IMR-90 (cell line): Measurements from ENCODE around the gene CREB3L1. TPM values are rescaled to one million over a fixed set of nuclear protein-coding genes. Genes with fewer than 3 reads are reported as not detected.

Source experiments
- ATAC-seq: fragments of 200-7000 bp; cut with Tn5 transposase; 2 replicates; pipeline ENCODE4 v1.9.1; 2020; ENCODE audit warnings: low read depth, mild to moderate bottlenecking, moderate library complexity
- BruUV-seq: library from RNA; stranded (reverse); fragments of 400-500 nt; replicated peaks from 2 replicates; lab custom pipeline; 2021; lab: Mats Ljungman, UMichigan
- CTCF ChIA-PET: fragments of 300-600 bp; formaldehyde crosslinking; extraction: SDS; loops from one replicate; lab custom pipeline; 2021; ENCODE audit warnings: antibody characterized with exemption; lab: Yijun Ruan, JAX
- POLR2A ChIA-PET: fragments of 300-600 bp; sonication (Branson Sonifier 250); formaldehyde crosslinking; loops from one replicate; lab custom pipeline; 2022; ENCODE audit warnings: antibody characterized with exemption; ENCODE audit not compliant: unreplicated experiment; lab: Charles Lee
- DNase-seq: peaks from one replicate; pipeline ENCODE4 v3.0.0; 2013
- H2AFZ ChIP-seq: replicated peaks from 2 replicates; pipeline ENCODE3; 2013; ENCODE audit warnings: low read length, mild to moderate bottlenecking; ENCODE audit not compliant: poor library complexity
- H2AK5ac ChIP-seq: 2 replicates; pipeline ENCODE4 v1.6.1; 2013; ENCODE audit warnings: low read depth, low read length, inconsistent platforms
- H2AK9ac ChIP-seq: replicated peaks from 2 replicates; pipeline ENCODE3; 2013; ENCODE audit warnings: mild to moderate bottlenecking, low read depth, low read length, moderate library complexity; ENCODE audit not compliant: poor library complexity
- H2BK120ac ChIP-seq: 2 replicates; pipeline ENCODE4 v1.6.1; 2013; ENCODE audit warnings: low read depth, low read length, inconsistent platforms
- H2BK15ac ChIP-seq: 3 replicates; pipeline ENCODE4 v1.6.1; 2013; ENCODE audit warnings: low read depth, low read length, inconsistent platforms
- H2BK20ac ChIP-seq: 2 replicates; pipeline ENCODE4 v1.6.1; 2013; ENCODE audit warnings: low read depth, mild to moderate bottlenecking, inconsistent platforms, low read length, moderate library complexity
- H2BK5ac ChIP-seq: 2 replicates; pipeline ENCODE4 v1.6.1; 2013; ENCODE audit warnings: mild to moderate bottlenecking, low read depth, low read length, inconsistent platforms; ENCODE audit not compliant: poor library complexity, severe bottlenecking
- H3K14ac ChIP-seq: replicated peaks from 2 replicates; pipeline ENCODE4 v1.6.1; 2013; ENCODE audit warnings: low read depth, low read length, inconsistent platforms
- H3K18ac ChIP-seq: 2 replicates; pipeline ENCODE4 v1.6.1; 2013; ENCODE audit warnings: low read depth, low read length, control low read depth
- H3K23ac ChIP-seq: 2 replicates; pipeline ENCODE4 v1.6.1; 2013; ENCODE audit warnings: low read depth, low read length, inconsistent platforms
- H3K27ac ChIP-seq: 2 replicates; pipeline ENCODE4 v1.5.1; 2013; ENCODE audit warnings: mild to moderate bottlenecking, control low read depth, low read length; ENCODE audit not compliant: insufficient read depth
- H3K27me3 ChIP-seq: 2 replicates; pipeline ENCODE4 v1.6.1; 2013; ENCODE audit warnings: low read length; ENCODE audit not compliant: control insufficient read depth, insufficient read depth
- H3K36me3 ChIP-seq: 2 replicates; pipeline ENCODE4 v1.6.1; 2013; ENCODE audit warnings: low read length, mixed read lengths; ENCODE audit not compliant: control insufficient read depth, insufficient read depth
- H3K4ac ChIP-seq: 2 replicates; pipeline ENCODE4 v1.6.1; 2013; ENCODE audit warnings: low read depth, low read length, inconsistent platforms
- H3K4me1 ChIP-seq: 2 replicates; pipeline ENCODE4 v1.6.1; 2013; ENCODE audit warnings: low read length, mixed read lengths; ENCODE audit not compliant: control insufficient read depth, insufficient read depth
- H3K4me2 ChIP-seq: 2 replicates; pipeline ENCODE4 v1.6.1; 2013; ENCODE audit warnings: low read depth, mild to moderate bottlenecking, control low read depth, low read length, moderate library complexity
- H3K4me3 ChIP-seq: 2 replicates; pipeline ENCODE4 v1.5.1; 2013; ENCODE audit warnings: low read depth, mild to moderate bottlenecking, control low read depth, low read length, moderate library complexity; ENCODE audit not compliant: insufficient read depth
- H3K56ac ChIP-seq: 2 replicates; pipeline ENCODE4 v1.6.1; 2013; ENCODE audit warnings: low read length, inconsistent platforms; ENCODE audit not compliant: insufficient read depth; ENCODE audit errors: extremely low read depth
- H3K79me1 ChIP-seq, 2 experiments: 2 replicates each; pipeline ENCODE4 v1.6.1; 2013; ENCODE audit warnings: low read length in 2 of 2, inconsistent platforms in 1 of 2, low read depth in 1 of 2
- H3K9ac ChIP-seq: 2 replicates; pipeline ENCODE4 v1.6.1; 2013; ENCODE audit warnings: low read depth, low read length, control low read depth
- H3K9me1 ChIP-seq: 2 replicates; pipeline ENCODE4 v1.6.1; 2013; ENCODE audit warnings: low read length, inconsistent platforms; ENCODE audit not compliant: insufficient read depth
- H3K9me3 ChIP-seq: 2 replicates; pipeline ENCODE4 v1.6.1; 2013; ENCODE audit warnings: low read length; ENCODE audit not compliant: control insufficient read depth, insufficient read depth
- H4K20me1 ChIP-seq: 2 replicates; pipeline ENCODE4 v1.6.1; 2013; ENCODE audit warnings: low read length, inconsistent platforms; ENCODE audit not compliant: insufficient read depth
- H4K5ac ChIP-seq: 2 replicates; pipeline ENCODE4 v1.6.1; 2013; ENCODE audit warnings: mild to moderate bottlenecking, low read depth, low read length, control low read depth
- H4K8ac ChIP-seq, 2 experiments: 2 replicates each; pipeline ENCODE4 v1.6.1; 2013; ENCODE audit warnings: low read depth in 2 of 2, low read length in 2 of 2, control low read depth in 1 of 2, inconsistent platforms in 1 of 2
- H4K91ac ChIP-seq: 2 replicates; pipeline ENCODE4 v1.6.1; 2013; ENCODE audit warnings: low read depth, low read length, inconsistent platforms; ENCODE audit not compliant: insufficient read depth
- BHLHE40 ChIP-seq: fragments of 150-350 bp; IDR thresholded peaks from 2 replicates; pipeline ENCODE4 v1.6.1; 2016; ENCODE audit warnings: mild to moderate bottlenecking, low read depth, low read length
- CEBPB ChIP-seq: IDR thresholded peaks from 2 replicates; pipeline ENCODE4 v1.6.1; 2012; ENCODE audit warnings: low read depth, low read length, improper control_type of control experiment
- CHD1 ChIP-seq: IDR thresholded peaks from 2 replicates; pipeline ENCODE4 v1.6.1; 2012; ENCODE audit warnings: low read depth, low read length, improper control_type of control experiment
- FOS ChIP-seq: fragments of 150-350 bp; IDR thresholded peaks from 2 replicates; pipeline ENCODE4 v1.6.1; 2016; ENCODE audit warnings: low read depth, low read length
- MAFK ChIP-seq: IDR thresholded peaks from 2 replicates; pipeline ENCODE4 v1.6.1; 2012; ENCODE audit warnings: low read depth, low read length, improper control_type of control experiment
- MAZ ChIP-seq: IDR thresholded peaks from 2 replicates; pipeline ENCODE4 v1.6.1; 2012; ENCODE audit warnings: low read depth, mild to moderate bottlenecking, low read length, improper control_type of control experiment, moderate library complexity, borderline replicate concordance
- MXI1 ChIP-seq: IDR thresholded peaks from 2 replicates; pipeline ENCODE4 v1.6.1; 2012; ENCODE audit warnings: low read depth, mild to moderate bottlenecking, low read length, moderate library complexity, borderline replicate concordance
- NFE2L2 ChIP-seq: fragments of 150-350 bp; IDR thresholded peaks from 2 replicates; pipeline ENCODE4 v1.6.1; 2016; ENCODE audit warnings: low read depth, mild to moderate bottlenecking, low read length
- POLR2A ChIP-seq: IDR thresholded peaks from 2 replicates; pipeline ENCODE4 v1.6.1; 2012; ENCODE audit warnings: mild to moderate bottlenecking, low read depth, low read length
- RAD21 ChIP-seq: IDR thresholded peaks from 2 replicates; pipeline ENCODE4 v1.6.1; 2012; ENCODE audit warnings: low read length, improper control_type of control experiment
- RFX5 ChIP-seq: IDR thresholded peaks from 2 replicates; pipeline ENCODE4 v1.8.0; 2012; ENCODE audit warnings: low read depth, mild to moderate bottlenecking, low read length, moderate library complexity
- SMC3 ChIP-seq: fragments of 150-350 bp; IDR thresholded peaks from 2 replicates; pipeline ENCODE4 v1.6.1; 2016; ENCODE audit warnings: low read depth, mild to moderate bottlenecking, antibody characterized with exemption, low read length, moderate library complexity
- WGBS, 2 experiments: methylation state at CpG; one replicate each; pipeline versions ENCODE4 v1.1.5 to v1.1.7; 2013; ENCODE audit warnings: missing lambda C conversion rate in 2 of 2; ENCODE audit not compliant: insufficient read length in 1 of 2; ENCODE audit errors: extremely low coverage in 2 of 2; 5-methylcytosine and 5-hydroxymethylcytosine counted together
- dilution Hi-C: fragments of 300-500 bp; cut with HindIII; formaldehyde crosslinking; loops from one replicate; pipeline ENCODE4 v1.14.3; 2018; ENCODE audit warnings: low sequenced_read_pairs; ENCODE audit not compliant: unreplicated experiment
- in situ Hi-C: fragments of 300-500 bp; cut with MboI; formaldehyde crosslinking; loops from 3 replicates; pipeline ENCODE4 v1.14.3; 2019; ENCODE audit warnings: low sequenced_read_pairs, inconsistent platforms, mixed read lengths
- intact Hi-C: fragments of 100-400 bp; cut with micrococcal nuclease; formaldehyde crosslinking; loops from 2 replicates; pipeline ENCODE4 v1.10.0; 2022
- polyA plus RNA-seq, 3 experiments: library from polyadenylated mRNA; depleted of rRNA; stranded (reverse); fragments of >200 nt; gene quantifications; 2 replicates each; pipeline ENCODE4 v1.2.3, GENCODE V29; 2012; ENCODE audit warnings: low replicate concordance in 1 of 3
- total RNA-seq: library from RNA; depleted of rRNA; stranded (reverse); fragments of >200 nt; gene quantifications from 2 replicates; pipeline ENCODE4 v1.2.3, GENCODE V29; 2012
- TF ChIP-seq, protein P1 (sequence below): fragments of 150-350 bp; IDR thresholded peaks from 2 replicates; pipeline ENCODE4 v1.6.1; 2016; ENCODE audit warnings: low read depth, mild to moderate bottlenecking, low read length, moderate library complexity, borderline replicate concordance
- TF ChIP-seq, protein P2 (sequence below): conservative IDR thresholded peaks from 2 replicates; pipeline ENCODE4 v1.5.1; 2012; ENCODE audit warnings: mild to moderate bottlenecking, low read depth, low read length, improper control_type of control experiment
- TF ChIP-seq, protein P3 (sequence below): fragments of 150-350 bp; IDR thresholded peaks from 2 replicates; pipeline ENCODE4 v1.6.1; 2017; ENCODE audit warnings: mild to moderate bottlenecking, antibody characterized with exemption, low read length, low read depth

The CREB3L1 gene
- total and polyA plus RNA-seq, 2 of the 4 experiments (the other 2 are of a cell fraction): 8.1 to 82.3 TPM

DNA sequence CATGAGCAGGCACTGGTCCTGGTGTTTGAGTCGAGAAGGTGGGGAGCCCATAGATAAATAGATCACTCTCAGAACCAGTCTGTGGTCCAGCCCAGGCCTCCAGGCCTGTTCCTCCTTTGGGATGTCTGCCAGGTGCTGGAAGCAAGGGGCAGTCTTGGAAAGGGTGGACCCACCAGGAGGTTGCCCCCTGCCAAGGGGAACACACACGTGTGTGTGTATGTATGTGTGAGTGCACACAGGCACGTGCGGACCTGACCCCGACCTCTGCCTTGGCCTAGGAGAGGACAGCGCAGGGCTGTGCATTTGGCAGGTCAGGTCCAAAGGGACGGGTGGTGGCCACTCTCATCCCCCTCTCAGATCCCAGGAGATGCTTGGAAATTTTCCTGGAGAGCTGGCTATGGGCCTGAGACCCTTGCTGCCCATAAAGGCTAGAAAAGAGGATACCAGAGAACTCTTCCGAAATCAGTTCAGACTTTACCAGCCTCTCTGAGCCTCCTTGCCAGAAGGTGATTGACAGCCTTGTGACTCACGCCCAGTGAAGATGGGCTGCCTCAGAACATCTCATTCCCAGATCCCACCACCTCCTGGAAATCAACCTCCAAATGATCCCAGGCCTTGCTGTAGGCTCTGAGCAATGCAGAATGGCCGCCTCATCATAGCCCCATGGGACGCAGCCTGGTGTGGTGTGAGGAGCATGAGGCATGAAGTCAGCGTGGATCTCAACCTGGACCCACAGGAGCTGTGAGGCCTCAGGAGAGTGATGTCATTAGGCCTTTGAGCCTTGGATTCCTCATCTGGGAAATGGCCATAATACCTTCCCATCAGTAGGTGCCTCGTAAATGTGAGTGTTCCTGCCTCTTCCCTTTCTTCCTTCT is 24.0 kb upstream of the CREB3L1 start:
- no peak for TF ChIP-seq POLR2A
- no peak for TF ChIP-seq MAZ
- TF ChIP-seq FOS: no peak
- no peak for TF ChIP-seq MAFK
- no peak for TF ChIP-seq CHD1
- no peak for TF ChIP-seq RAD21
- TF ChIP-seq MXI1: no peak
- TF ChIP-seq SMC3: no peak
- no peak for TF ChIP-seq RFX5
- no peak for TF ChIP-seq CEBPB
- TF ChIP-seq, protein P1, sequence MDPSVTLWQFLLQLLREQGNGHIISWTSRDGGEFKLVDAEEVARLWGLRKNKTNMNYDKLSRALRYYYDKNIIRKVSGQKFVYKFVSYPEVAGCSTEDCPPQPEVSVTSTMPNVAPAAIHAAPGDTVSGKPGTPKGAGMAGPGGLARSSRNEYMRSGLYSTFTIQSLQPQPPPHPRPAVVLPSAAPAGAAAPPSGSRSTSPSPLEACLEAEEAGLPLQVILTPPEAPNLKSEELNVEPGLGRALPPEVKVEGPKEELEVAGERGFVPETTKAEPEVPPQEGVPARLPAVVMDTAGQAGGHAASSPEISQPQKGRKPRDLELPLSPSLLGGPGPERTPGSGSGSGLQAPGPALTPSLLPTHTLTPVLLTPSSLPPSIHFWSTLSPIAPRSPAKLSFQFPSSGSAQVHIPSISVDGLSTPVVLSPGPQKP: no peak
- TF ChIP-seq, protein P2, sequence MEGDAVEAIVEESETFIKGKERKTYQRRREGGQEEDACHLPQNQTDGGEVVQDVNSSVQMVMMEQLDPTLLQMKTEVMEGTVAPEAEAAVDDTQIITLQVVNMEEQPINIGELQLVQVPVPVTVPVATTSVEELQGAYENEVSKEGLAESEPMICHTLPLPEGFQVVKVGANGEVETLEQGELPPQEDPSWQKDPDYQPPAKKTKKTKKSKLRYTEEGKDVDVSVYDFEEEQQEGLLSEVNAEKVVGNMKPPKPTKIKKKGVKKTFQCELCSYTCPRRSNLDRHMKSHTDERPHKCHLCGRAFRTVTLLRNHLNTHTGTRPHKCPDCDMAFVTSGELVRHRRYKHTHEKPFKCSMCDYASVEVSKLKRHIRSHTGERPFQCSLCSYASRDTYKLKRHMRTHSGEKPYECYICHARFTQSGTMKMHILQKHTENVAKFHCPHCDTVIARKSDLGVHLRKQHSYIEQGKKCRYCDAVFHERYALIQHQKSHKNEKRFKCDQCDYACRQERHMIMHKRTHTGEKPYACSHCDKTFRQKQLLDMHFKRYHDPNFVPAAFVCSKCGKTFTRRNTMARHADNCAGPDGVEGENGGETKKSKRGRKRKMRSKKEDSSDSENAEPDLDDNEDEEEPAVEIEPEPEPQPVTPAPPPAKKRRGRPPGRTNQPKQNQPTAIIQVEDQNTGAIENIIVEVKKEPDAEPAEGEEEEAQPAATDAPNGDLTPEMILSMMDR: no peak
- no peak for TF ChIP-seq BHLHE40
- no peak for TF ChIP-seq NFE2L2
- TF ChIP-seq, protein P3, sequence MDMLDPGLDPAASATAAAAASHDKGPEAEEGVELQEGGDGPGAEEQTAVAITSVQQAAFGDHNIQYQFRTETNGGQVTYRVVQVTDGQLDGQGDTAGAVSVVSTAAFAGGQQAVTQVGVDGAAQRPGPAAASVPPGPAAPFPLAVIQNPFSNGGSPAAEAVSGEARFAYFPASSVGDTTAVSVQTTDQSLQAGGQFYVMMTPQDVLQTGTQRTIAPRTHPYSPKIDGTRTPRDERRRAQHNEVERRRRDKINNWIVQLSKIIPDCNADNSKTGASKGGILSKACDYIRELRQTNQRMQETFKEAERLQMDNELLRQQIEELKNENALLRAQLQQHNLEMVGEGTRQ: no peak
- Histone ChIP-seq H2BK20ac (no peak overlapping the region), H4K91ac (peak overlapping the region; percentile 19), H3K23ac (no peak overlapping the region), H3K14ac (no peak overlapping the region), H3K4me3 (no peak overlapping the region), H4K5ac (no peak overlapping the region), H3K4me2 (no peak overlapping the region), H3K27me3 (no peaks in the 10 kb centered on the region), H3K9me3 (no peaks in the 10 kb centered on the region), H2BK5ac (no peak overlapping the region), H4K8ac (no peak overlapping the region), H2BK15ac (no peak overlapping the region), H3K9me1 (peaks cover 21% of the 10 kb centered on the region), H4K20me1 (no peaks in the 10 kb centered on the region), H3K56ac (no peak overlapping the region), H3K18ac (no peak overlapping the region), H2AK5ac (peak overlapping the region; percentile 76), H2AFZ (peak overlapping the region; percentile 60), H3K4me1 (peaks cover 16% of the 10 kb centered on the region), H3K4ac (0 out of 2 replicates have a peak overlapping the region, but pooled peaks have one; percentile 9), H3K36me3 (no peaks in the 10 kb centered on the region), H2AK9ac (peak overlapping the region; percentile 44), H2BK120ac (no peak overlapping the region; the same call in none of the 2 replicates), H3K79me1 (peaks cover 0 to 24% of the 10 kb centered on the region in 2 experiments; a peak in 2 of 4 replicates), H3K27ac (no peak overlapping the region), H3K9ac (no peak overlapping the region)
- POLR2A ChIA-PET: no interaction called here
- in situ Hi-C loops: no loop called here
- intact Hi-C loops: no loop called here
- CTCF ChIA-PET: no interaction called here
- BruUV-seq: no TSS peak
- dilution Hi-C loops: no loop called here
- no peak for ATAC-seq
- WGBS, 2 experiments: 100% methylated on average over 4 of the region's 13 CpGs; no CpG with 5 or more reads in 1 of the 2 experiments
- DNase-seq: no peak
